Measurements from ENCODE around the gene ATP13A2.

The ATP13A2 gene

DNA sequence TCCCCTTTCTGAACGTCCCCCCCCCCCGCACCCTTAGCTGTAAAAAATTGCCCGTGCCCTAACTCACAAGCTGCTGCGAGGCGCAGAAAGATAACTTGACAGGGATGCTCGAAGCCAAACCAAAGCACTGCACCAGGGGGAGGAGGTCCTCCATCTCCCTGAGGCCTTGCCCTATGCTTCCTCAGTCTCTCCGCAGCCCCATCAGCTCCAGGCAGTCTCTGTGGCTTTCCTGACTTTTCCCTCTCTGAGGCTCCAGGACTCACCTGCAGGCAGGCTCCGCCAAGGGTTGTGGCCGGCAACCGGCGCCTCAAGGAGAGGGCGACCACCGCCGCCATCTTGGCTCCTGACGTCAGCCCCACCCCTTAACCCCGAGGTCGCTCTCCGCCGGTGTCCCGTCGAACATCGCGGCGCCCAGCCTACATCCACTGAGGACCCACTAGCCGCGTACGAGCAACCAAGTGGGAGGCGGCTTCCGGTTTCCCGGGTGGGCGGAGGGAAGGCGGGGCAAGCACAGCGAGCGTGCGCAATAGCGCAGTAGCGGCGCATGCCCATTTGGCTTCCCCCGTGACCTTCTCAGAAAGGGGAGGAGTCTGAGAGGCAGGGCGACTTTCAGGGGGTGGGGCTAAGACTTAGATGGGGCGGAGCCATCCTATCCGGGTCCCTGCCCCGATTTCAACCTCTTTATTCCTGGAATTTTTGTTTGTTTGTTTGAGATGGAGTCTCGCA, 42.1 kb upstream of the ATP13A2 start, which contains the start of gene SDHB:
Gene SDHB (minus strand): TSS at position 348 of the 726 bp plus-strand sequence. CDS start 13 bp downstream, at position 335.
- H3K4me3 ChIP-seq (replicated peaks; ENCODE audit: low read depth, low read length), result peak within 1 kb of the TSS; percentile 99
- DNase-seq (ENCODE audit: low read depth), result peak; percentile 99
- TF ChIP-seq, protein P1, sequence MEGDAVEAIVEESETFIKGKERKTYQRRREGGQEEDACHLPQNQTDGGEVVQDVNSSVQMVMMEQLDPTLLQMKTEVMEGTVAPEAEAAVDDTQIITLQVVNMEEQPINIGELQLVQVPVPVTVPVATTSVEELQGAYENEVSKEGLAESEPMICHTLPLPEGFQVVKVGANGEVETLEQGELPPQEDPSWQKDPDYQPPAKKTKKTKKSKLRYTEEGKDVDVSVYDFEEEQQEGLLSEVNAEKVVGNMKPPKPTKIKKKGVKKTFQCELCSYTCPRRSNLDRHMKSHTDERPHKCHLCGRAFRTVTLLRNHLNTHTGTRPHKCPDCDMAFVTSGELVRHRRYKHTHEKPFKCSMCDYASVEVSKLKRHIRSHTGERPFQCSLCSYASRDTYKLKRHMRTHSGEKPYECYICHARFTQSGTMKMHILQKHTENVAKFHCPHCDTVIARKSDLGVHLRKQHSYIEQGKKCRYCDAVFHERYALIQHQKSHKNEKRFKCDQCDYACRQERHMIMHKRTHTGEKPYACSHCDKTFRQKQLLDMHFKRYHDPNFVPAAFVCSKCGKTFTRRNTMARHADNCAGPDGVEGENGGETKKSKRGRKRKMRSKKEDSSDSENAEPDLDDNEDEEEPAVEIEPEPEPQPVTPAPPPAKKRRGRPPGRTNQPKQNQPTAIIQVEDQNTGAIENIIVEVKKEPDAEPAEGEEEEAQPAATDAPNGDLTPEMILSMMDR (IDR thresholded peaks at IDR 0.05; ENCODE audit: low read length, missing control alignments), result no peak

DNA sequence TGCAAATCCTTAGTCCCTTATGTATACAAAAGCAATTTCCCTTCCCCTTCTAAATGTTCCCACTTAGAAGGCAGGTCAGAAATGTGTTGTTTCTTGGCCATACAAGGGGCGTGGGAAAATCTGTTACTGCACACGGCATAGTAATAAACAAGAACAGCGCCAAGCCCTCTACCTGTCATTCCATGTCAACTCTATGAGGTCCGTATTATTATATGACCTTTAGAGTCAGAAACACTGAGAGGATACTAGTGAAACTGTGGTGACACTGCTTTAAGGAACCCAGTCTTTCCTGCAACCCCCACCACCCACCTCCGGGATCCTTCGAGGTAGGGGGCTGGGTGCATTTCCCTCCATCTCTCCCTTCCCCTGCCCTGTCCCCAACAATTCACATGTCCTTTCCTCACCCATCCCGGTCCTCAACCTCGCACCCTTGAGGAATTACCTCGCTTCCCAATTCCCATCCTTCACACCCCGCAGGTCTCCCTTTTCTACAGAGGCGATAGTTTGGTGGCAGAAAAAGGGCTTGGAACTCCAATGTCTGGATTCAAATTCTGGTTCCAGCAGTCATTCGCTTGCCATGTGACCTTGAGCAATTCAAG, 41.5 kb upstream of the ATP13A2 start:
- H3K4me3 ChIP-seq (replicated peaks; ENCODE audit: low read depth, low read length), result peak overlapping the region; percentile 99
- no peak for DNase-seq (ENCODE audit: low read depth)
- TF ChIP-seq, protein P1 (IDR thresholded peaks at IDR 0.05; ENCODE audit: low read length, missing control alignments), result no peak

DNA sequence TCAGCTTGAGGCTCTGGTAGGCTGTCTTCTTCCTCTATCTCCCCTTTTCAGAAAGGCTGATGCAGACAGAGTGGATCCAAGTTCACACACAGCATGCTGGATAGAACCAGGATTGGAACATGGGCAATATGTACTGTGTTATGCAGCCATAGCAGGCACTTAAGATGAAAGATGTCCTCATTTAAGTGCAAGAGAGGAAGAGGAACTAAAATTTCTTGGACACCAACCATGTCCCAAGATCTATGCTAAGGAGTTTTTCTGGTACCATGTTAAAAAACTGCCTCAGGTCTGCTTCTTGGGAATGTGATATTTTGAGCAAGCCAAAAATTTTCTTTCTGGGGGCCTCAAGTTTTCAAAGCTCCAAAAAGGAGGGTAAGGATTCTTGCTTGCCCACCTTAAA, 40.9 kb upstream of the ATP13A2 start:
- peak overlapping the region; percentile 99 for H3K4me3 ChIP-seq (replicated peaks; ENCODE audit: low read depth, low read length)
- TF ChIP-seq, protein P1 (IDR thresholded peaks at IDR 0.05; ENCODE audit: low read length, missing control alignments), result no peak
- DNase-seq (ENCODE audit: low read depth), result no peak

DNA sequence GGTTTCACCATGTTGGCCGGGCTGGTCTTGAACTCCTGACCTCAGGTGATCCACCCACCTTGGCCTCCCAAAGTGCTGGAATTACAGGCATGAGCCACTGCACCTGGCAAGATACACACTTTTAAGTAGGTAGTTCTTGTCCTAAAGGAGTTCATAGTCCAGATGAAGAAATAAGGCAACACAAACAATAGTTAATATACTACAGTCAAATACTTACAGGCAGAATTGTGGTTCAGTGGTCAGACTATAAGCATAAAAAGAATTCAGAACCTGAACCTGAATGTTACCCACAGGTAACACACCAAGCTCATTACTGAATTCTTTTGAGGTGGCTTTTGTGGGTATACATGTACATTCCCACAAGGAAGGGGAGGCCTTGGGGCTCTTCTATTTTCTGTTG, 40.3 kb upstream of the ATP13A2 start:
- H3K4me3 ChIP-seq (replicated peaks; ENCODE audit: low read depth, low read length), result no peak overlapping the region
- DNase-seq (ENCODE audit: low read depth), result no peak
- TF ChIP-seq, protein P1 (IDR thresholded peaks at IDR 0.05; ENCODE audit: low read length, missing control alignments), result no peak

DNA sequence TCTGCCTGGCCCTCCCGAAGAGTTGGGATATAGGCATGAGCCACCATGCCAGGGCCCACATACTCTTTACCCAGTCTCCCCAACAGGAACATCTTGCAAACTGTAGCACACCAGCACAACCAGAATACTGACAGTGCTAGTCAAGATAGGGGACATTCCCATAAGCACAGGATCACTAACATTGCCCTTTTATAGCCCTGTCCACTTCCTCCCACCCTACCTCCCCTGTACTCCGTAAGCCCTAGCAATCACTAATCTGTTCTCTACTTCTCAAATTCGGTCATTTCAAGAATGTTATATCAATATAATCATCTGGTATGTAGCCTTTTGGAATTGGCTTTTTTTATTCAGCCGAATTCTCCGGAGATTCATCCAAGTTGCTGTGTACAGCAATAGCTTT, 36.2 kb upstream of the ATP13A2 start:
- DNase-seq (ENCODE audit: low read depth), result no peak
- no peak overlapping the region for H3K4me3 ChIP-seq (replicated peaks; ENCODE audit: low read depth, low read length)
- TF ChIP-seq, protein P1 (IDR thresholded peaks at IDR 0.05; ENCODE audit: low read length, missing control alignments), result no peak

DNA sequence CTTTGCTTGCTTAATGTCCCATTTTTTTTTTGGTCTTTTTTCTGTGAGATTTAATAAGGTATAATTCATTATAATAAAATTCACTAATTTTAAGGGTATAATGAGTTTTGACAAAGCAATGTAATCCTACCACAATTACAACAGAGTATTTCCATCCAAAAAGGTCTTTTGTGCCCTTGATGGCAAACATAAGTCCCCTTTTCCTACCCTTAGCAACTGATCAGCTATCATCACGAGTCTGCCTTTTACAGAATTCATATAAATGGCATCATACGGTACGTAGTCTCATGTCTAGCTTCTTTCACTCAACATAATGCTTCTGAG, 34.6 kb upstream of the ATP13A2 start:
- DNase-seq (ENCODE audit: low read depth), result no peak
- TF ChIP-seq, protein P1 (IDR thresholded peaks at IDR 0.05; ENCODE audit: low read length, missing control alignments), result no peak
- H3K4me3 ChIP-seq (replicated peaks; ENCODE audit: low read depth, low read length), result no peak overlapping the region
